Keratinocyte (primary cell): Measurements from ENCODE around the gene TSPAN4. TPM values are rescaled to one million over a fixed set of nuclear protein-coding genes. Genes with fewer than 3 reads are reported as not detected.

ENCODE experiments used
- DNase-seq: peaks from one replicate; pipeline ENCODE4 v3.0.0-alpha.2; 2011; ENCODE audit warnings: low read depth, missing footprints, low spot score
- FAIRE-seq: peaks from 2 replicates; lab custom pipeline; 2011; peaks lifted over from hg19 to GRCh38; lab: Jason Lieb, UNC
- H2AFZ ChIP-seq: 2 replicates; pipeline ENCODE4 v1.6.0; 2012; ENCODE audit warnings: low read length, control low read depth, inconsistent platforms; ENCODE audit not compliant: control insufficient read depth
- H3K27ac ChIP-seq: 2 replicates; pipeline ENCODE4 v1.5.1; 2011; ENCODE audit warnings: low read length; ENCODE audit not compliant: control insufficient read depth, insufficient read depth
- H3K27me3 ChIP-seq: 3 replicates; pipeline ENCODE4 v1.6.0; 2011; ENCODE audit warnings: low read length; ENCODE audit not compliant: control insufficient read depth, insufficient read depth; ENCODE audit errors: extremely low read depth
- H3K36me3 ChIP-seq, 2 experiments: 2 replicates in 1 of 2; 3 replicates in 1 of 2; pipeline ENCODE4 v1.5.1; 2011; ENCODE audit warnings: low read length in 2 of 2, mild to moderate bottlenecking in 1 of 2; ENCODE audit not compliant: control insufficient read depth in 2 of 2, insufficient read depth in 2 of 2; ENCODE audit errors: extremely low read depth in 1 of 2
- H3K4me1 ChIP-seq: 3 replicates; pipeline ENCODE4 v1.5.1; 2011; ENCODE audit warnings: low read length; ENCODE audit not compliant: control insufficient read depth, insufficient read depth; ENCODE audit errors: extremely low read depth
- H3K4me2 ChIP-seq: 3 replicates; pipeline ENCODE4 v1.6.0; 2011; ENCODE audit warnings: low read depth, low read length; ENCODE audit not compliant: control insufficient read depth, insufficient read depth; ENCODE audit errors: extremely low read depth
- H3K4me3 ChIP-seq, 3 experiments: fragments of 200-600 bp in 1 of 3; sonication (generic) in 1 of 3; 2 replicates in 2 of 3; 3 replicates in 1 of 3; pipeline ENCODE4 v1.5.1; 2011 to 2016; ENCODE audit warnings: low read length in 3 of 3, mild to moderate bottlenecking in 3 of 3, control low read depth in 2 of 3, inconsistent platforms in 1 of 3, low read depth in 1 of 3, mixed read lengths in 1 of 3, mixed run types in 1 of 3, moderate library complexity in 1 of 3; ENCODE audit not compliant: control insufficient read depth in 2 of 3, insufficient read depth in 2 of 3; ENCODE audit errors: extremely low read depth in 1 of 3
- H3K79me2 ChIP-seq: 2 replicates; pipeline ENCODE4 v1.6.0; 2012; ENCODE audit warnings: low read length; ENCODE audit not compliant: control insufficient read depth, insufficient read depth
- H3K9ac ChIP-seq: 3 replicates; pipeline ENCODE4 v1.6.0; 2011; ENCODE audit warnings: low read length; ENCODE audit not compliant: control insufficient read depth, insufficient read depth; ENCODE audit errors: extremely low read depth
- H3K9me1 ChIP-seq: 3 replicates; pipeline ENCODE4 v1.6.0; 2011; ENCODE audit warnings: low read length; ENCODE audit not compliant: control insufficient read depth, insufficient read depth; ENCODE audit errors: extremely low read depth
- H3K9me3 ChIP-seq: 2 replicates; pipeline ENCODE4 v1.5.1; 2012; ENCODE audit warnings: low read depth, low read length; ENCODE audit not compliant: control insufficient read depth
- H4K20me1 ChIP-seq: 3 replicates; pipeline ENCODE4 v1.6.0; 2011; ENCODE audit warnings: low read length; ENCODE audit not compliant: control insufficient read depth, insufficient read depth; ENCODE audit errors: extremely low read depth
- EZH2 ChIP-seq: IDR thresholded peaks from one replicate; pipeline ENCODE4 v1.6.1; 2012; ENCODE audit warnings: inconsistent platforms, mild to moderate bottlenecking, low read length, moderate library complexity
- dilution Hi-C: fragments of 300-500 bp; cut with MboI; formaldehyde crosslinking; loops from one replicate; pipeline ENCODE4 v1.7.0; 2020; ENCODE audit warnings: low sequenced_read_pairs; ENCODE audit not compliant: extremely low pct_ligation_motif_present
- polyA plus RNA-seq, 5 experiments: library from polyadenylated mRNA; depleted of rRNA in 3 of 5; stranded (reverse) in 3 of 5; stranded (forward) in 1 of 5; unstranded in 1 of 5; fragments of >200 nt; gene quantifications; 1 replicate in 1 of 5; 2 replicates in 3 of 5; 3 replicates in 1 of 5; pipeline versions ENCODE4 v1.2.1 to v1.2.3, GENCODE V29; 2011 to 2012; ENCODE audit warnings: missing spikeins in 2 of 5, low read depth in 1 of 5, low replicate concordance in 1 of 5
- TF ChIP-seq, protein P1 (sequence below), 3 experiments: IDR thresholded peaks in 1 of 3; conservative IDR thresholded peaks in 1 of 3; optimal IDR thresholded peaks in 1 of 3; 2 replicates in 2 of 3; 3 replicates in 1 of 3; pipeline versions ENCODE3 to v1.5.1; 2011; ENCODE audit warnings: low read length in 3 of 3, mild to moderate bottlenecking in 3 of 3, moderate library complexity in 2 of 3, control low read depth in 1 of 3, inconsistent platforms in 1 of 3; ENCODE audit not compliant: insufficient read depth in 2 of 3; ENCODE audit errors: extremely low read depth in 1 of 3

Gene TSPAN4
- polyA plus RNA-seq, 1 donor (not counting 4 experiments of a cell fraction or from before 2014, with no cell fraction given): 42.1 TPM

DNA sequence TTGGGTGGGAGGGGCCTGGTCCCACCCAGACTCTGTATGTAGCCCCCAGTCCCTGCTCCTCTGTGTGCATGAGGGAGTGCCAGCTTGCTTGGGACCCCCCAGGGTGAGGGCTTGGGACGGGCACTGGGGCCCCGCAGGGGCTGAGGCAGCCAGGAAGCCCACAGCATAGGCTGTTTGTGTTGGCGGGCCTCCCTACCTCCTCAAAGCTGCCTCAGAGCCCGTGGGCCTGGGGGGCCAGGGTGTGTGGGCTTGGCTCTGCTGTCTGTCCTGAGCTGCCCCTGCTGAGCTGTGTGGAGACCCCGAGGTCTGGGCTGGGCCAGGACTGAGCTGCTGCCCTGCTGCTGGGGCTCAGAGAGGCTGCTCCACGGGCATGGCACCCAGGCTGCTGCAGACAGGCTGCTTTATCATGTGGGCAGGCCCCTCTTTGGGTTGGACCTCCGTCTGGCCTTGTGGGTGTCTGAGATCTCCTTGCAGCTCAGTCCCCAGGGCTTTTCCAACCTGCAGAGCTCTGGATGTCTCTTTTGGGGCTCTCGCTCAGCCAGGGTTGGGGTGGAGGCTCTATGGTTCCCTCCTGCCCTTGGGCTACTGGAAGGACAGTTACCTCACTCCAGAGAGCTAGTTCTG is 3.3 kb downstream of the TSPAN4 start:
- Histone ChIP-seq H3K79me2 (peaks cover 36% of the 10 kb centered on the region), H2AFZ (no peak overlapping the region), H3K4me3 (peak overlapping the region in 1 of 3 experiments; percentile 19), H3K9me3 (no peaks in the 10 kb centered on the region), H4K20me1 (peaks cover 14% of the 10 kb centered on the region), H3K4me2 (peak overlapping the region; percentile 90), H3K27me3 (no peaks in the 10 kb centered on the region), H3K9ac (peak overlapping the region; percentile 77), H3K27ac (peak overlapping the region; percentile 88), H3K9me1 (peaks cover 5% of the 10 kb centered on the region), H3K4me1 (peaks cover 51% of the 10 kb centered on the region), H3K36me3 (peaks cover 0 to 7% of the 10 kb centered on the region in 2 experiments)
- no peak for TF ChIP-seq EZH2
- TF ChIP-seq, protein P1, sequence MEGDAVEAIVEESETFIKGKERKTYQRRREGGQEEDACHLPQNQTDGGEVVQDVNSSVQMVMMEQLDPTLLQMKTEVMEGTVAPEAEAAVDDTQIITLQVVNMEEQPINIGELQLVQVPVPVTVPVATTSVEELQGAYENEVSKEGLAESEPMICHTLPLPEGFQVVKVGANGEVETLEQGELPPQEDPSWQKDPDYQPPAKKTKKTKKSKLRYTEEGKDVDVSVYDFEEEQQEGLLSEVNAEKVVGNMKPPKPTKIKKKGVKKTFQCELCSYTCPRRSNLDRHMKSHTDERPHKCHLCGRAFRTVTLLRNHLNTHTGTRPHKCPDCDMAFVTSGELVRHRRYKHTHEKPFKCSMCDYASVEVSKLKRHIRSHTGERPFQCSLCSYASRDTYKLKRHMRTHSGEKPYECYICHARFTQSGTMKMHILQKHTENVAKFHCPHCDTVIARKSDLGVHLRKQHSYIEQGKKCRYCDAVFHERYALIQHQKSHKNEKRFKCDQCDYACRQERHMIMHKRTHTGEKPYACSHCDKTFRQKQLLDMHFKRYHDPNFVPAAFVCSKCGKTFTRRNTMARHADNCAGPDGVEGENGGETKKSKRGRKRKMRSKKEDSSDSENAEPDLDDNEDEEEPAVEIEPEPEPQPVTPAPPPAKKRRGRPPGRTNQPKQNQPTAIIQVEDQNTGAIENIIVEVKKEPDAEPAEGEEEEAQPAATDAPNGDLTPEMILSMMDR (optimal IDR thresholded peaks at IDR 0.05 in 1 of 3, IDR thresholded peaks at IDR 0.05 in 1 of 3, conservative IDR thresholded peaks at IDR 0.05 in 1 of 3; ENCODE audit: extremely low read depth in 1 of 3, insufficient read depth in 2 of 3, low read length in 3 of 3): no peak
- FAIRE-seq (peak; percentile 49), DNase-seq (no peak)
- dilution Hi-C loops: no loop called here

DNA sequence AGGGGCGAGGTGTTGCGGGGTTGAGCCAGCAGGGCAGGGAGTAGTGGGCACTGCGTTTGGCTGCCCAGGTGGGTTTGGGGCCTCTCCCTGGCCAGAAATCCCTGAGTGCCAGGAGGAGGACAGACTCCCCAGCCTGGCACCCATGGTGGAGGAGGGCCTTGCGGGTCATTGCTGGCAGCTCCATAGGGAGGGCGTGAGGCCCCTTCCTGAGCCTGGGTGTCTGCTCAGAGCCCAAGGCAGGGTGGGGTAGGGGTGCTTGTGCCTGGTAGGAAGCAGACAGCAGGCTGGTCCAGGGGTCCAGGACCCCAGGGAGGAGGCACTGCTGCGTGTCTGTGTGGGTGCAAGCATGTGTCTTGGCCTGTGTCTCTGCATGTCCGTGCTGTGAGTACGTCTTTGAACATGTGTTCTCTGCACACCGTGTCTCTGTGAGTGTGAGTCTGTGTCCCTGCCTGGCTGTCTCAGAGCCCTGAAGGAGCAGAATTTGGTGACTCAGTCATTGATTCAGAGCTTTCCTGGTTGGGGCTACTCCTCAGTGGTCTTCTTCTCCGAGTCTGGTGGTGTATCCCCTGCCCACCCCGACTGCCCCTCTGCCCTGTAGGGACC is 3.9 kb downstream of the TSPAN4 start:
- peak; percentile 100 for FAIRE-seq
- TF ChIP-seq, protein P1 (optimal IDR thresholded peaks at IDR 0.05 in 1 of 3, IDR thresholded peaks at IDR 0.05 in 1 of 3, conservative IDR thresholded peaks at IDR 0.05 in 1 of 3; ENCODE audit: extremely low read depth in 1 of 3, insufficient read depth in 2 of 3, low read length in 3 of 3): no peak
- TF ChIP-seq EZH2: no peak
- peaks cover 12% of the 10 kb centered on the region for H4K20me1 ChIP-seq
- H3K79me2 ChIP-seq: peaks cover 30% of the 10 kb centered on the region
- peaks cover 48% of the 10 kb centered on the region for H3K4me1 ChIP-seq
- no peaks in the 10 kb centered on the region for H3K9me3 ChIP-seq
- no peak for DNase-seq
- H3K9ac ChIP-seq: peak overlapping the region; percentile 77
- peak overlapping the region; percentile 88 for H3K27ac ChIP-seq
- peak overlapping the region; percentile 90 for H3K4me2 ChIP-seq
- H3K4me3 ChIP-seq: peak overlapping the region in 1 of 3 experiments; percentile 19
- dilution Hi-C loops: no loop called here
- no peak overlapping the region for H2AFZ ChIP-seq
- peaks cover 3 to 4% of the 10 kb centered on the region in 2 experiments for H3K36me3 ChIP-seq
- peaks cover 5% of the 10 kb centered on the region for H3K9me1 ChIP-seq
- H3K27me3 ChIP-seq: no peaks in the 10 kb centered on the region
